ENCODE results near the gene CD300LG.
A peak's percentile ranks its signal among the peaks of the same experiment; 100 is the strongest.

CD300LG gene

DNA sequence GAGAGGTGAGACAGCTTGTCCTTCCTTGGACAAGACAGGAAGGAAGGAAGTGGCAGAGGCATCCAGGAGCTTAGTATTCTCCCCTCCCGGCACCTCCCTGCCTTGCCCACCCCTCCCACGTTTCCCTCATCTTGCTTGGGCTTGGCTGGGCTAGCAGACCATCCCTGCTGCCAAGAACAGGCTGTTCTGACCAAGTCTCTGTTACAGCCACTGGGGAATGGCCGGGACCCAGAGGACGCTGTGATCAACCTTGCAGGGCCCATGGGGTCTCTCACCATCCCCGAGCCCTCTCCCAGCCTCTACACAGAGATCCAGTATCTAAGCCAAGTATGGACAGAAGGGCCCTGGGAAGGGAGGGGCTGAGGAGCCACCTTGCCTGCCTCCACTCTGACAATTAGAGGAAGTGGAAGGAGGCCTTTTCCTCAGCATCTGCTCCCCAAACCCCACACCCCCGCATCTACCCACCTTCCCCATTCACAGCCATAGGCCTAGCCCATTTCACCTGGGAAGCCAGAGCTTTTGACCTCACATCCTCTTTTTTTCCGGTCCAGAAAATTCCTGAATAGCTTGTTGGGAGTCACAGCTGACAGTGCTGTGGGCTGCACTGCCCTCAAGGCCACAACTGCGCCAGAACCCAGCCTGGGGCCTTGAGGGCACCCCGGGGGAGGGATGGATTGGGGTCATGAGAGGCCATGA lies 14.1 kb downstream of the CD300LG start:
- WGBS, 2 donors (ENCODE audit: extremely low coverage in 2 of 2, insufficient read length in 2 of 2, insufficient replicate concordance in 1 of 2) = no CpG with 5 or more reads among the region's 9 CpGs
- Histone ChIP-seq H3K9ac (ENCODE audit: low read depth, low read length, poor library complexity) (no peak overlapping the region), H4K8ac (ENCODE audit: low read depth, low read length) (no peak overlapping the region), H3K27ac (replicated peaks; ENCODE audit: low read length) (no peak overlapping the region), H3K36me3 (replicated peaks in 1 of 2; ENCODE audit: control insufficient read depth in 2 of 2, insufficient read depth in 2 of 2, low read length in 2 of 2) (no peaks in the 10 kb centered on the region), H2BK5ac (ENCODE audit: low read length) (no peak overlapping the region), H2AFZ (ENCODE audit: low read length) (no peak overlapping the region), H2BK120ac (ENCODE audit: low read depth, low read length) (no peak overlapping the region), H3K4me3 (ENCODE audit: low read length in 2 of 2) (no peak overlapping the region), H2BK12ac (ENCODE audit: low read length) (peak overlapping the region; percentile 30), H3K4me2 (ENCODE audit: insufficient read depth, low read length, poor library complexity, severe bottlenecking) (no peak overlapping the region), H3K4ac (ENCODE audit: low read length) (no peak overlapping the region), H3K14ac (ENCODE audit: low read length) (no peak overlapping the region), H3K9me3 (replicated peaks in 1 of 2; ENCODE audit: control insufficient read depth in 2 of 2, insufficient read depth in 1 of 2, low read depth in 1 of 2, low read length in 2 of 2) (no peaks in the 10 kb centered on the region), H3K79me1 (ENCODE audit: low read depth, low read length) (no peaks in the 10 kb centered on the region), H3K4me1 (ENCODE audit: control insufficient read depth in 2 of 2, insufficient read depth in 1 of 2, low read depth in 1 of 2, low read length in 2 of 2) (peaks cover 4 to 17% of the 10 kb centered on the region in 2 donors), H4K91ac (ENCODE audit: low read depth, low read length, poor library complexity) (no peak overlapping the region), H3K18ac (ENCODE audit: low read length) (peak overlapping the region; percentile 22), H3K23ac (ENCODE audit: low read depth, low read length, poor library complexity) (no peak overlapping the region), H3K27me3 (ENCODE audit: control insufficient read depth in 3 of 3, insufficient read depth in 3 of 3, low read depth in 1 of 3, low read length in 3 of 3) (peaks cover 0 to 42% (median 0%) of the 10 kb centered on the region in 3 experiments), H2AK5ac (ENCODE audit: low read depth, low read length) (no peak overlapping the region), H2BK15ac (ENCODE audit: low read length) (no peak overlapping the region)
- DNase-seq (ENCODE audit: low spot score) = no peak

DNA sequence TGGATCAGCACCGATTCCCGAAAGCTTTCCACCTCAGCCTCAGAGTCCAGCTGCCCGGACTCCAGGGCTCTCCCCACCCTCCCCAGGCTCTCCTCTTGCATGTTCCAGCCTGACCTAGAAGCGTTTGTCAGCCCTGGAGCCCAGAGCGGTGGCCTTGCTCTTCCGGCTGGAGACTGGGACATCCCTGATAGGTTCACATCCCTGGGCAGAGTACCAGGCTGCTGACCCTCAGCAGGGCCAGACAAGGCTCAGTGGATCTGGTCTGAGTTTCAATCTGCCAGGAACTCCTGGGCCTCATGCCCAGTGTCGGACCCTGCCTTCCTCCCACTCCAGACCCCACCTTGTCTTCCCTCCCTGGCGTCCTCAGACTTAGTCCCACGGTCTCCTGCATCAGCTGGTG lies 15.0 kb downstream of the CD300LG start:
- Histone ChIP-seq H3K9me3 (replicated peaks in 1 of 2; ENCODE audit: control insufficient read depth in 2 of 2, insufficient read depth in 1 of 2, low read depth in 1 of 2, low read length in 2 of 2) (no peaks in the 10 kb centered on the region), H3K4me2 (ENCODE audit: insufficient read depth, low read length, poor library complexity, severe bottlenecking) (no peak overlapping the region), H2BK12ac (ENCODE audit: low read length) (no peak overlapping the region), H2AK5ac (ENCODE audit: low read depth, low read length) (peak overlapping the region; percentile 87), H2BK5ac (ENCODE audit: low read length) (no peak overlapping the region), H3K14ac (ENCODE audit: low read length) (peak overlapping the region; percentile 47), H3K4me1 (ENCODE audit: control insufficient read depth in 2 of 2, insufficient read depth in 1 of 2, low read depth in 1 of 2, low read length in 2 of 2) (peaks cover 4 to 17% of the 10 kb centered on the region in 2 donors), H3K23ac (ENCODE audit: low read depth, low read length, poor library complexity) (no peak overlapping the region), H3K4ac (ENCODE audit: low read length) (no peak overlapping the region), H4K91ac (ENCODE audit: low read depth, low read length, poor library complexity) (no peak overlapping the region), H3K36me3 (replicated peaks in 1 of 2; ENCODE audit: control insufficient read depth in 2 of 2, insufficient read depth in 2 of 2, low read length in 2 of 2) (no peaks in the 10 kb centered on the region), H3K27ac (replicated peaks; ENCODE audit: low read length) (no peak overlapping the region), H3K27me3 (ENCODE audit: control insufficient read depth in 3 of 3, insufficient read depth in 3 of 3, low read depth in 1 of 3, low read length in 3 of 3) (peaks cover 0 to 34% (median 0%) of the 10 kb centered on the region in 3 experiments), H2AFZ (ENCODE audit: low read length) (no peak overlapping the region), H3K79me1 (ENCODE audit: low read depth, low read length) (no peaks in the 10 kb centered on the region), H3K9ac (ENCODE audit: low read depth, low read length, poor library complexity) (peak overlapping the region; percentile 39), H3K4me3 (ENCODE audit: low read length in 2 of 2) (no peak overlapping the region), H4K8ac (ENCODE audit: low read depth, low read length) (no peak overlapping the region), H3K18ac (ENCODE audit: low read length) (no peak overlapping the region), H2BK120ac (ENCODE audit: low read depth, low read length) (no peak overlapping the region), H2BK15ac (ENCODE audit: low read length) (no peak overlapping the region)
- no CpG with 5 or more reads among the region's 9 CpGs for WGBS, 2 donors (ENCODE audit: extremely low coverage in 2 of 2, insufficient read length in 2 of 2, insufficient replicate concordance in 1 of 2)
- DNase-seq (ENCODE audit: low spot score) = no peak

DNA sequence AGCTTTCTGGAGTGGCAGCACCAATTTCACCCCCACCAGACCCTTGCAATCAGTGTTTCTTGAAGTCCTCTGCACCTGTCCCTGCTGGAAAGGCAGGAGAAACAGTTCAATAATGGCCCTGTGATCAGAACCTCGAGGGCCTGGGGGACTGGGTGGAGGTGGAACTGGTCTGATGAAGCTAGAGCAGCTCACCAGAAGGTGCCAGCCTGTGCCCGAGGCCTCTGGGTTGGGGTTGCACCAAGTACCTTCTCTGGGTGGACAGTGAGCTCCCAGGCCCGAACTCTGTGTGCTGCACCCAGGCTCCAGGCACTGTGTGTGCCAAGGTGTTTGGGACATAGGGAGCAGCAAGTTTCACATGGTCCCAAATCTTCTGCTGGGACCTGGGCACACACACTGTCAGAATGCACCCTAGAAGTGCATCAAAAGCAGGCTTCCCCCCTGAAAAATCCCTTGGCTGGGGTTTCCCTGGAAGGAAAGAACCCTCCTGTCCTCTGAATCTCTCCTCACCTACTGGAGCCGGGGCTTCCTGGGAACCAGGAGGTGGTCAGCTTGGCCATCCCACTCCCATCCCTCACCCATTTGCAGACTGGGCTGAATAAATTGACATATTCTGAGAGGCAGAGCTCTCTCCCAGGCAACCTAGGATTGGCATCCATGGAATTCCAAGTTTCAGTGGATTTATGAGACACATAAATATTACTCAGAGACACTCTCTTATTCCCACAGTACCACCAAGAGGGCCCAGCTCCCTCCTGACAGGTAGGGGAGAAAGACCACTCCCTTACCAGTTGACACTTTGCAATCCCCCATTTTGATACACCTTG lies 17.4 kb downstream of the CD300LG start:
- no peak for DNase-seq (ENCODE audit: low spot score)
- Histone ChIP-seq H3K14ac (ENCODE audit: low read length) (no peak overlapping the region), H3K36me3 (replicated peaks in 1 of 2; ENCODE audit: control insufficient read depth in 2 of 2, insufficient read depth in 2 of 2, low read length in 2 of 2) (no peaks in the 10 kb centered on the region), H2AFZ (ENCODE audit: low read length) (no peak overlapping the region), H3K4me2 (ENCODE audit: insufficient read depth, low read length, poor library complexity, severe bottlenecking) (no peak overlapping the region), H2BK5ac (ENCODE audit: low read length) (peak overlapping the region; percentile 53), H3K23ac (ENCODE audit: low read depth, low read length, poor library complexity) (no peak overlapping the region), H3K9ac (ENCODE audit: low read depth, low read length, poor library complexity) (no peak overlapping the region), H3K4ac (ENCODE audit: low read length) (no peak overlapping the region), H2BK15ac (ENCODE audit: low read length) (peak overlapping the region; percentile 26), H3K27me3 (ENCODE audit: control insufficient read depth in 3 of 3, insufficient read depth in 3 of 3, low read depth in 1 of 3, low read length in 3 of 3) (peaks cover 0 to 21% (median 0%) of the 10 kb centered on the region in 3 experiments), H2BK12ac (ENCODE audit: low read length) (no peak overlapping the region), H3K4me3 (ENCODE audit: low read length in 2 of 2) (no peak overlapping the region), H4K8ac (ENCODE audit: low read depth, low read length) (no peak overlapping the region), H4K91ac (ENCODE audit: low read depth, low read length, poor library complexity) (no peak overlapping the region), H3K79me1 (ENCODE audit: low read depth, low read length) (no peaks in the 10 kb centered on the region), H3K27ac (replicated peaks; ENCODE audit: low read length) (no peak overlapping the region), H2BK120ac (ENCODE audit: low read depth, low read length) (no peak overlapping the region), H3K4me1 (ENCODE audit: control insufficient read depth in 2 of 2, insufficient read depth in 1 of 2, low read depth in 1 of 2, low read length in 2 of 2) (peaks cover 0 to 8% of the 10 kb centered on the region in 2 donors), H3K18ac (ENCODE audit: low read length) (peak overlapping the region; percentile 15), H3K9me3 (replicated peaks in 1 of 2; ENCODE audit: control insufficient read depth in 2 of 2, insufficient read depth in 1 of 2, low read depth in 1 of 2, low read length in 2 of 2) (peaks cover 2% of the 10 kb centered on the region in 2 donors), H2AK5ac (ENCODE audit: low read depth, low read length) (no peak overlapping the region)
- no CpG with 5 or more reads among the region's 4 CpGs for WGBS, 2 donors (ENCODE audit: extremely low coverage in 2 of 2, insufficient read length in 2 of 2, insufficient replicate concordance in 1 of 2)
